H1 (cell line): ENCODE results near the gene TGM1. TPM values are rescaled to one million over a fixed set of nuclear protein-coding genes. Genes with fewer than 3 reads are reported as not detected.

Experiments
- BACH1 ChIP-seq: IDR thresholded peaks from 2 replicates; pipeline ENCODE4 v1.6.1; 2012; ENCODE audit warnings: low read length, improper control_type of control experiment
- CTBP2 ChIP-seq: IDR thresholded peaks from 2 replicates; pipeline ENCODE4 v1.7.0; 2011; ENCODE audit warnings: borderline replicate concordance, mild to moderate bottlenecking, moderate library complexity, mixed read lengths, low read length; ENCODE audit not compliant: insufficient read depth, insufficient read length
- EP300 ChIP-seq, 2 experiments: IDR thresholded peaks; 1 replicate in 1 of 2; 2 replicates in 1 of 2; pipeline ENCODE4 v1.6.1; 2011 to 2012; ENCODE audit warnings: low read depth in 2 of 2, low read length in 2 of 2, mild to moderate bottlenecking in 2 of 2, borderline replicate concordance in 1 of 2, inconsistent platforms in 1 of 2, moderate library complexity in 1 of 2
- HDAC6 ChIP-seq: IDR thresholded peaks from one replicate; pipeline ENCODE4 v1.7.1; 2012; ENCODE audit warnings: low read depth, mild to moderate bottlenecking, inconsistent platforms, low read length, moderate library complexity
- KDM4A ChIP-seq: IDR thresholded peaks from one replicate; pipeline ENCODE4 v1.7.1; 2012; ENCODE audit warnings: low read depth, mild to moderate bottlenecking, moderate library complexity, low read length, inconsistent platforms; ENCODE audit not compliant: severe bottlenecking
- MAFK ChIP-seq: IDR thresholded peaks from 2 replicates; pipeline ENCODE4 v1.6.1; 2012; ENCODE audit warnings: low read depth, mild to moderate bottlenecking, improper control_type of control experiment, low read length
- POLR2A ChIP-seq, 2 experiments: IDR thresholded peaks; 1 replicate in 1 of 2; 2 replicates in 1 of 2; pipeline ENCODE4 v1.6.1; 2011; ENCODE audit warnings: low read depth in 2 of 2, low read length in 2 of 2, mild to moderate bottlenecking in 2 of 2; ENCODE audit errors: control extremely low read depth in 1 of 2
- SIRT6 ChIP-seq: IDR thresholded peaks from one replicate; pipeline ENCODE4 v1.7.1; 2012; ENCODE audit warnings: low read length, inconsistent platforms
- TAF7 ChIP-seq: optimal IDR thresholded peaks from 2 replicates; pipeline ENCODE3; 2011; ENCODE audit warnings: low read depth, mild to moderate bottlenecking, inconsistent platforms, low read length, moderate library complexity, borderline replicate concordance
- YY1 ChIP-seq: IDR thresholded peaks from 2 replicates; pipeline ENCODE4 v1.6.1; 2011; ENCODE audit warnings: low read depth, mild to moderate bottlenecking, low read length
- polyA plus RNA-seq, 7 experiments: library from polyadenylated mRNA; depleted of rRNA in 3 of 7; stranded (reverse) in 5 of 7; unstranded in 2 of 7; fragments of >200 nt in 5 of 7; fragments of 200-250 nt in 2 of 7; gene quantifications; 1 replicate in 5 of 7; 2 replicates in 1 of 7; 4 replicates in 1 of 7; pipeline versions ENCODE4 v1.2.1 to v1.2.3, GENCODE V29; 2011 to 2013; ENCODE audit warnings: missing spikeins in 2 of 7, mixed read lengths in 2 of 7
- total RNA-seq: library from RNA; stranded (reverse); fragmentation: NEBNext Ultra II Directional; extraction: Animal tissue kit (Norgen Biotek cat#: 25700); gene quantifications from 2 replicates; pipeline ENCODE4 v1.2.1, GENCODE V29; 2021
- TF ChIP-seq, protein P1 (sequence below): fragments of 300-600 bp; sonication (generic); IDR thresholded peaks from 2 replicates; pipeline ENCODE4 v1.7.1; 2012; ENCODE audit warnings: low read length, moderate library complexity, mild to moderate bottlenecking, inconsistent platforms; ENCODE audit not compliant: insufficient replicate concordance
- TF ChIP-seq, protein P2 (sequence below): IDR thresholded peaks from 2 replicates; pipeline ENCODE4 v1.6.1; 2011; ENCODE audit warnings: low read depth, mild to moderate bottlenecking, low read length; ENCODE audit not compliant: insufficient read depth

The TGM1 gene
- total and polyA plus RNA-seq, 2 of the 8 experiments (the other 6 are each of a cell fraction or from before 2014, with no cell fraction given) = 1.8 to 2.2 TPM

DNA sequence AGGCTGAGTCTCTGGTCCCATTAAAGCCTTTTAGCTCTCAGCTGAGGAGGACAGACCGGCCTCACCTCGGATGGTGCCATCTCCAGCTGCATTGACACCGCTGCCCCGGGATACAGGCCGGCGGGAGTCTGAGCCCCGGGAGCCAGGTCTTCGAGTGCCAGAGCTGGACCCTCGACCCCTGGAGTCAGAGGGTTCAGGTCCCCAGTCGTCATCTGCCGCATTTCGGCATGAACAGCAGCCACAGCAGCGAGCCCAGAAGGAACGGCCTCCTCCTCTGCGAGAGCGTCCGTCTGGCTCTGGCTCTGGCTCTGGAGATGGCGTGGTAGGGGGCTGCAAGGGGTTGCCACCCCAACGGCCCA is 1.0 kb downstream of the TGM1 start (continued):
- TF ChIP-seq, protein P1, sequence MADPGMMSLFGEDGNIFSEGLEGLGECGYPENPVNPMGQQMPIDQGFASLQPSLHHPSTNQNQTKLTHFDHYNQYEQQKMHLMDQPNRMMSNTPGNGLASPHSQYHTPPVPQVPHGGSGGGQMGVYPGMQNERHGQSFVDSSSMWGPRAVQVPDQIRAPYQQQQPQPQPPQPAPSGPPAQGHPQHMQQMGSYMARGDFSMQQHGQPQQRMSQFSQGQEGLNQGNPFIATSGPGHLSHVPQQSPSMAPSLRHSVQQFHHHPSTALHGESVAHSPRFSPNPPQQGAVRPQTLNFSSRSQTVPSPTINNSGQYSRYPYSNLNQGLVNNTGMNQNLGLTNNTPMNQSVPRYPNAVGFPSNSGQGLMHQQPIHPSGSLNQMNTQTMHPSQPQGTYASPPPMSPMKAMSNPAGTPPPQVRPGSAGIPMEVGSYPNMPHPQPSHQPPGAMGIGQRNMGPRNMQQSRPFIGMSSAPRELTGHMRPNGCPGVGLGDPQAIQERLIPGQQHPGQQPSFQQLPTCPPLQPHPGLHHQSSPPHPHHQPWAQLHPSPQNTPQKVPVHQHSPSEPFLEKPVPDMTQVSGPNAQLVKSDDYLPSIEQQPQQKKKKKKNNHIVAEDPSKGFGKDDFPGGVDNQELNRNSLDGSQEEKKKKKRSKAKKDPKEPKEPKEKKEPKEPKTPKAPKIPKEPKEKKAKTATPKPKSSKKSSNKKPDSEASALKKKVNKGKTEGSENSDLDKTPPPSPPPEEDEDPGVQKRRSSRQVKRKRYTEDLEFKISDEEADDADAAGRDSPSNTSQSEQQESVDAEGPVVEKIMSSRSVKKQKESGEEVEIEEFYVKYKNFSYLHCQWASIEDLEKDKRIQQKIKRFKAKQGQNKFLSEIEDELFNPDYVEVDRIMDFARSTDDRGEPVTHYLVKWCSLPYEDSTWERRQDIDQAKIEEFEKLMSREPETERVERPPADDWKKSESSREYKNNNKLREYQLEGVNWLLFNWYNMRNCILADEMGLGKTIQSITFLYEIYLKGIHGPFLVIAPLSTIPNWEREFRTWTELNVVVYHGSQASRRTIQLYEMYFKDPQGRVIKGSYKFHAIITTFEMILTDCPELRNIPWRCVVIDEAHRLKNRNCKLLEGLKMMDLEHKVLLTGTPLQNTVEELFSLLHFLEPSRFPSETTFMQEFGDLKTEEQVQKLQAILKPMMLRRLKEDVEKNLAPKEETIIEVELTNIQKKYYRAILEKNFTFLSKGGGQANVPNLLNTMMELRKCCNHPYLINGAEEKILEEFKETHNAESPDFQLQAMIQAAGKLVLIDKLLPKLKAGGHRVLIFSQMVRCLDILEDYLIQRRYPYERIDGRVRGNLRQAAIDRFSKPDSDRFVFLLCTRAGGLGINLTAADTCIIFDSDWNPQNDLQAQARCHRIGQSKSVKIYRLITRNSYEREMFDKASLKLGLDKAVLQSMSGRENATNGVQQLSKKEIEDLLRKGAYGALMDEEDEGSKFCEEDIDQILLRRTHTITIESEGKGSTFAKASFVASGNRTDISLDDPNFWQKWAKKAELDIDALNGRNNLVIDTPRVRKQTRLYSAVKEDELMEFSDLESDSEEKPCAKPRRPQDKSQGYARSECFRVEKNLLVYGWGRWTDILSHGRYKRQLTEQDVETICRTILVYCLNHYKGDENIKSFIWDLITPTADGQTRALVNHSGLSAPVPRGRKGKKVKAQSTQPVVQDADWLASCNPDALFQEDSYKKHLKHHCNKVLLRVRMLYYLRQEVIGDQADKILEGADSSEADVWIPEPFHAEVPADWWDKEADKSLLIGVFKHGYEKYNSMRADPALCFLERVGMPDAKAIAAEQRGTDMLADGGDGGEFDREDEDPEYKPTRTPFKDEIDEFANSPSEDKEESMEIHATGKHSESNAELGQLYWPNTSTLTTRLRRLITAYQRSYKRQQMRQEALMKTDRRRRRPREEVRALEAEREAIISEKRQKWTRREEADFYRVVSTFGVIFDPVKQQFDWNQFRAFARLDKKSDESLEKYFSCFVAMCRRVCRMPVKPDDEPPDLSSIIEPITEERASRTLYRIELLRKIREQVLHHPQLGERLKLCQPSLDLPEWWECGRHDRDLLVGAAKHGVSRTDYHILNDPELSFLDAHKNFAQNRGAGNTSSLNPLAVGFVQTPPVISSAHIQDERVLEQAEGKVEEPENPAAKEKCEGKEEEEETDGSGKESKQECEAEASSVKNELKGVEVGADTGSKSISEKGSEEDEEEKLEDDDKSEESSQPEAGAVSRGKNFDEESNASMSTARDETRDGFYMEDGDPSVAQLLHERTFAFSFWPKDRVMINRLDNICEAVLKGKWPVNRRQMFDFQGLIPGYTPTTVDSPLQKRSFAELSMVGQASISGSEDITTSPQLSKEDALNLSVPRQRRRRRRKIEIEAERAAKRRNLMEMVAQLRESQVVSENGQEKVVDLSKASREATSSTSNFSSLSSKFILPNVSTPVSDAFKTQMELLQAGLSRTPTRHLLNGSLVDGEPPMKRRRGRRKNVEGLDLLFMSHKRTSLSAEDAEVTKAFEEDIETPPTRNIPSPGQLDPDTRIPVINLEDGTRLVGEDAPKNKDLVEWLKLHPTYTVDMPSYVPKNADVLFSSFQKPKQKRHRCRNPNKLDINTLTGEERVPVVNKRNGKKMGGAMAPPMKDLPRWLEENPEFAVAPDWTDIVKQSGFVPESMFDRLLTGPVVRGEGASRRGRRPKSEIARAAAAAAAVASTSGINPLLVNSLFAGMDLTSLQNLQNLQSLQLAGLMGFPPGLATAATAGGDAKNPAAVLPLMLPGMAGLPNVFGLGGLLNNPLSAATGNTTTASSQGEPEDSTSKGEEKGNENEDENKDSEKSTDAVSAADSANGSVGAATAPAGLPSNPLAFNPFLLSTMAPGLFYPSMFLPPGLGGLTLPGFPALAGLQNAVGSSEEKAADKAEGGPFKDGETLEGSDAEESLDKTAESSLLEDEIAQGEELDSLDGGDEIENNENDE = no peak
- TF ChIP-seq SIRT6 (no peak), MAFK (no peak), KDM4A (no peak), TAF7 (no peak), POLR2A (IDR thresholded peaks at IDR 0.05; ENCODE audit: control extremely low read depth in 1 of 2, low read depth in 2 of 2, low read length in 2 of 2) (no peak), EP300 (IDR thresholded peaks at IDR 0.05; ENCODE audit: borderline replicate concordance in 1 of 2, low read depth in 2 of 2, low read length in 2 of 2) (no peak), BACH1 (no peak), CTBP2 (no peak), YY1 (no peak), HDAC6 (no peak)
- TF ChIP-seq, protein P2, sequence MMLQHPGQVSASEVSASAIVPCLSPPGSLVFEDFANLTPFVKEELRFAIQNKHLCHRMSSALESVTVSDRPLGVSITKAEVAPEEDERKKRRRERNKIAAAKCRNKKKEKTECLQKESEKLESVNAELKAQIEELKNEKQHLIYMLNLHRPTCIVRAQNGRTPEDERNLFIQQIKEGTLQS = no peak
